RWPE2 (cell line): ENCODE data around the gene PIGH.
"Not testable (repeated sequence)": the region's sequence is repeated elsewhere in the genome, so short reads cannot be mapped to it uniquely, and the experiment has no call there.

Experiments used
- ATAC-seq: fragments of 200-7000 bp; cut with Tn5 transposase; 3 replicates; pipeline ENCODE4 v1.9.1; 2021; ENCODE audit warnings: low read depth
- DNase-seq: peaks from one replicate; pipeline ENCODE4 v3.0.0-alpha.2; 2020; ENCODE audit warnings: low spot score
- H3K27ac ChIP-seq: fragments of 450-650 bp; 2 replicates; pipeline ENCODE4 v1.5.1; 2017; ENCODE audit warnings: mild to moderate bottlenecking; ENCODE audit not compliant: poor library complexity, severe bottlenecking
- H3K27me3 ChIP-seq: fragments of 250-450 bp; sonication (Bioruptor Pico); 2 replicates; pipeline ENCODE4 v1.5.1; 2021; ENCODE audit warnings: mild to moderate bottlenecking, moderate library complexity; ENCODE audit not compliant: insufficient read depth, poor library complexity, severe bottlenecking
- H3K36me3 ChIP-seq: fragments of 250-450 bp; sonication (Bioruptor Pico); 2 replicates; pipeline ENCODE4 v1.5.1; 2020; ENCODE audit warnings: low read depth, mild to moderate bottlenecking, moderate library complexity
- H3K4me1 ChIP-seq: fragments of 250-450 bp; sonication (Bioruptor Pico); 2 replicates; pipeline ENCODE4 v1.5.1; 2021; ENCODE audit warnings: mild to moderate bottlenecking, moderate library complexity; ENCODE audit not compliant: insufficient read depth, poor library complexity, severe bottlenecking
- H3K4me3 ChIP-seq: fragments of 250-450 bp; sonication (Bioruptor Pico); 2 replicates; pipeline ENCODE4 v1.5.1; 2021; ENCODE audit warnings: mild to moderate bottlenecking, moderate library complexity; ENCODE audit not compliant: severe bottlenecking
- H3K9me3 ChIP-seq: fragments of 250-450 bp; sonication (Bioruptor Pico); 2 replicates; pipeline ENCODE4 v1.5.1; 2021; ENCODE audit warnings: mild to moderate bottlenecking, moderate library complexity; ENCODE audit not compliant: severe bottlenecking
- TF ChIP-seq, protein P1 (sequence below): fragments of 450-650 bp; IDR thresholded peaks from one replicate; pipeline ENCODE4 v1.5.1; 2017; ENCODE audit warnings: mild to moderate bottlenecking, moderate library complexity; ENCODE audit not compliant: poor library complexity, severe bottlenecking

The PIGH gene

DNA sequence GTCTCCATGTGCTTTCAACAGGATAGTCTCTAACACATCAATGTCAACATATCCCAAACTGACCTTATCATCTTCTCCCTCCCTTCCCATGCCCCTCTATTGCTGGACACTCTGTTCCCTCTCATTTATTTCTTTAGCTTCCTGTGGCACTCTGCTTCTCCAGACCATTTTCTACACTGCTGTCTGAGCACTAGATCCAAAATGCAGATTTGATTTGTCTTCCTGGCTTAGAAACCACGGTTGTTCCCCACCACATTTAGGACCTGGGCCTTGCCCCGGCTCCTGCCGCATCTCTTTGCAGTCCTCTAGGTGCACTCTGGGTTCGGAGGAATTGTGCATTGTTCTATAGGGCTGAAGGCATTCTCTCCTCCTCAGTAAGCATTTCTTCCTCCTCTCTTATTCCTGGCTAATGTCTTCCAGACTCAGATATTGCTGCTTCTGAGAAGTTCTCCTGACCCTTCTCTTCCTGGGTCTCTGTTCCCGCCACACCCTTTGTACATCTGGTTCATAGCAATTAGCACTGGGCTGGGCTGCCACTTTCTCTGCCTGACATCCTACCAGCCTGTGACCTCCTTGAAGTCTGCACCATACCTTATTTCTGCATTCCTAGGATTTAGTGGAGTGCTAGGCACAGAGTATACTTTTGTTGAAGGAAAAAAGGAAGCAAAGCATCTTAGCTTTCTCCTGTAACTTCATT is 33.5 kb upstream of the PIGH start:
- Histone ChIP-seq H3K4me3 (no peak overlapping the region), H3K9me3 (no peaks in the 10 kb centered on the region), H3K27ac (no peak overlapping the region), H3K36me3 (no peaks in the 10 kb centered on the region), H3K27me3 (no peaks in the 10 kb centered on the region), H3K4me1 (peaks cover 15% of the 10 kb centered on the region)
- TF ChIP-seq, protein P1, sequence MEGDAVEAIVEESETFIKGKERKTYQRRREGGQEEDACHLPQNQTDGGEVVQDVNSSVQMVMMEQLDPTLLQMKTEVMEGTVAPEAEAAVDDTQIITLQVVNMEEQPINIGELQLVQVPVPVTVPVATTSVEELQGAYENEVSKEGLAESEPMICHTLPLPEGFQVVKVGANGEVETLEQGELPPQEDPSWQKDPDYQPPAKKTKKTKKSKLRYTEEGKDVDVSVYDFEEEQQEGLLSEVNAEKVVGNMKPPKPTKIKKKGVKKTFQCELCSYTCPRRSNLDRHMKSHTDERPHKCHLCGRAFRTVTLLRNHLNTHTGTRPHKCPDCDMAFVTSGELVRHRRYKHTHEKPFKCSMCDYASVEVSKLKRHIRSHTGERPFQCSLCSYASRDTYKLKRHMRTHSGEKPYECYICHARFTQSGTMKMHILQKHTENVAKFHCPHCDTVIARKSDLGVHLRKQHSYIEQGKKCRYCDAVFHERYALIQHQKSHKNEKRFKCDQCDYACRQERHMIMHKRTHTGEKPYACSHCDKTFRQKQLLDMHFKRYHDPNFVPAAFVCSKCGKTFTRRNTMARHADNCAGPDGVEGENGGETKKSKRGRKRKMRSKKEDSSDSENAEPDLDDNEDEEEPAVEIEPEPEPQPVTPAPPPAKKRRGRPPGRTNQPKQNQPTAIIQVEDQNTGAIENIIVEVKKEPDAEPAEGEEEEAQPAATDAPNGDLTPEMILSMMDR, result no peak
- no peak for ATAC-seq
- DNase-seq, result no peak

- TF ChIP-seq, protein P1, result no peak
- DNase-seq (no peak), ATAC-seq (no peak)
- H3K9me3 ChIP-seq, result no peaks in the 10 kb centered on the region
- H3K4me3 ChIP-seq, result no peak overlapping the region
- no peak overlapping the region for H3K27ac ChIP-seq
- no peaks in the 10 kb centered on the region for H3K27me3 ChIP-seq
- H3K4me1 ChIP-seq, result peaks cover 9% of the 10 kb centered on the region
- no peaks in the 10 kb centered on the region for H3K36me3 ChIP-seq
Observed at GRCh38 chr14:67630938-67631337, 30.9 kb upstream of the PIGH start.

DNA sequence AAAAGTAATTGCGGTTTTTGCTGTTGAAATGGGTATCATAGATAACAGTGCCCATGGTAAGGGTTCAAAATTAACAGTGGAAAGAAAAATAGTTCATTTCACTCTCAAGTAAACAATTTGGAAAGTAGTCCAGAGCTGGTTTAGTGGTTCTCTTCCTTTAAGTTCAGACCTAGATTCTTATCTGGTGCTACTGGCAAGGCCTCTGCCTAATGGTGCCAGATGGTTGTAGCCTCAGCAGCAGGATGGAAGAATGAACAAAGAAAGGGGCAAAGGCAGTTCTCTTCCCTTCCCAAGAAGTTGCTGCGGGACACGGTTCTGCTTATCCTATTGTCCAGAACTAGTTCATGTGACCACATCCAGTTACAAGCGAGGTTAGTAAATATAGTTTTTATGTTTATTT is 30.1 kb upstream of the PIGH start:
- no peak for DNase-seq
- Histone ChIP-seq H3K27ac (no peak overlapping the region), H3K36me3 (no peaks in the 10 kb centered on the region), H3K27me3 (no peaks in the 10 kb centered on the region), H3K9me3 (no peaks in the 10 kb centered on the region), H3K4me3 (no peak overlapping the region), H3K4me1 (peaks cover 1% of the 10 kb centered on the region)
- TF ChIP-seq, protein P1, result no peak
- ATAC-seq, result no peak

GRCh38 chr14:67627519-67627918 is 27.5 kb upstream of the PIGH start:
- H3K9me3 ChIP-seq, result no peaks in the 10 kb centered on the region
- TF ChIP-seq, protein P1, result no peak

DNA sequence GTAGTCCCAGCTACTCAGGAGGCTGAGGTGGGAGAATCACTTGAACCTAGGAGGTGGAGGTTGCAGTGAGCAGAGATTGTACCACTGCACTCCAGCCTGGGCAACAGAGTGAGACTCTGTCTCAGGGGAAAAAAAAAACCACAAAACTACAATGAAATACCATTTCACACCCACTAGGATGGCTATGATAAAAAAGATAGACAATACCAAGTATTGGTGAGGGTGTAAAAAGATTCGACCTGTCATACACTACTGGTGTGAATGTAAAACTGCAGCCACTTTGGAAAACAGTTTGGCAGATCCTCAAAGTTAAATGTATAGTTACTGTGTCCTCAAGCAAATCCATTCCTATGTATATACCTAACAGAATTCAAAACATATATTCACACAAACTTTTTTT is 26.1 kb upstream of the PIGH start:
- not testable (repeated sequence) for ATAC-seq
- peaks cover 19% of the 10 kb centered on the region for H3K4me1 ChIP-seq

More at GRCh38 chr14:67627519-67627918, 27.5 kb upstream of the PIGH start:
- DNase-seq, result no peak
- no peak for ATAC-seq
- peaks cover 15% of the 10 kb centered on the region for H3K4me1 ChIP-seq
- H3K27ac ChIP-seq, result no peak overlapping the region
- H3K4me3 ChIP-seq, result no peak overlapping the region
- H3K27me3 ChIP-seq, result no peaks in the 10 kb centered on the region
- no peaks in the 10 kb centered on the region for H3K36me3 ChIP-seq

More for the DNA sequence above, 26.1 kb upstream of the PIGH start:
- H3K27ac ChIP-seq, H3K27me3 ChIP-seq, H3K36me3 ChIP-seq, H3K9me3 ChIP-seq, DNase-seq, H3K4me3 ChIP-seq: not testable (repeated sequence)
